Keratinocyte (primary cell): ENCODE data around the gene GTF2IRD1. TPM values are rescaled to one million over a fixed set of nuclear protein-coding genes. Genes with fewer than 3 reads are reported as not detected.

Experiments used
- DNase-seq: peaks from one replicate; pipeline ENCODE4 v3.0.0-alpha.2; 2011; ENCODE audit warnings: low read depth, missing footprints, low spot score
- FAIRE-seq: peaks from 2 replicates; lab custom pipeline; 2011; peaks lifted over from hg19 to GRCh38; lab: Jason Lieb, UNC
- H2AFZ ChIP-seq: 2 replicates; pipeline ENCODE4 v1.6.0; 2012; ENCODE audit warnings: low read length, control low read depth, inconsistent platforms; ENCODE audit not compliant: control insufficient read depth
- H3K27ac ChIP-seq: 2 replicates; pipeline ENCODE4 v1.5.1; 2011; ENCODE audit warnings: low read length; ENCODE audit not compliant: control insufficient read depth, insufficient read depth
- H3K27me3 ChIP-seq: 3 replicates; pipeline ENCODE4 v1.6.0; 2011; ENCODE audit warnings: low read length; ENCODE audit not compliant: control insufficient read depth, insufficient read depth; ENCODE audit errors: extremely low read depth
- H3K36me3 ChIP-seq, 2 experiments: 2 replicates in 1 of 2; 3 replicates in 1 of 2; pipeline ENCODE4 v1.5.1; 2011; ENCODE audit warnings: low read length in 2 of 2, mild to moderate bottlenecking in 1 of 2; ENCODE audit not compliant: control insufficient read depth in 2 of 2, insufficient read depth in 2 of 2; ENCODE audit errors: extremely low read depth in 1 of 2
- H3K4me1 ChIP-seq: 3 replicates; pipeline ENCODE4 v1.5.1; 2011; ENCODE audit warnings: low read length; ENCODE audit not compliant: control insufficient read depth, insufficient read depth; ENCODE audit errors: extremely low read depth
- H3K4me2 ChIP-seq: 3 replicates; pipeline ENCODE4 v1.6.0; 2011; ENCODE audit warnings: low read depth, low read length; ENCODE audit not compliant: control insufficient read depth, insufficient read depth; ENCODE audit errors: extremely low read depth
- H3K4me3 ChIP-seq, 3 experiments: fragments of 200-600 bp in 1 of 3; sonication (generic) in 1 of 3; 2 replicates in 2 of 3; 3 replicates in 1 of 3; pipeline ENCODE4 v1.5.1; 2011 to 2016; ENCODE audit warnings: low read length in 3 of 3, mild to moderate bottlenecking in 3 of 3, control low read depth in 2 of 3, inconsistent platforms in 1 of 3, low read depth in 1 of 3, mixed read lengths in 1 of 3, mixed run types in 1 of 3, moderate library complexity in 1 of 3; ENCODE audit not compliant: control insufficient read depth in 2 of 3, insufficient read depth in 2 of 3; ENCODE audit errors: extremely low read depth in 1 of 3
- H3K79me2 ChIP-seq: 2 replicates; pipeline ENCODE4 v1.6.0; 2012; ENCODE audit warnings: low read length; ENCODE audit not compliant: control insufficient read depth, insufficient read depth
- H3K9ac ChIP-seq: 3 replicates; pipeline ENCODE4 v1.6.0; 2011; ENCODE audit warnings: low read length; ENCODE audit not compliant: control insufficient read depth, insufficient read depth; ENCODE audit errors: extremely low read depth
- H3K9me1 ChIP-seq: 3 replicates; pipeline ENCODE4 v1.6.0; 2011; ENCODE audit warnings: low read length; ENCODE audit not compliant: control insufficient read depth, insufficient read depth; ENCODE audit errors: extremely low read depth
- H3K9me3 ChIP-seq: 2 replicates; pipeline ENCODE4 v1.5.1; 2012; ENCODE audit warnings: low read depth, low read length; ENCODE audit not compliant: control insufficient read depth
- H4K20me1 ChIP-seq: 3 replicates; pipeline ENCODE4 v1.6.0; 2011; ENCODE audit warnings: low read length; ENCODE audit not compliant: control insufficient read depth, insufficient read depth; ENCODE audit errors: extremely low read depth
- EZH2 ChIP-seq: IDR thresholded peaks from one replicate; pipeline ENCODE4 v1.6.1; 2012; ENCODE audit warnings: inconsistent platforms, mild to moderate bottlenecking, low read length, moderate library complexity
- dilution Hi-C: fragments of 300-500 bp; cut with MboI; formaldehyde crosslinking; loops from one replicate; pipeline ENCODE4 v1.7.0; 2020; ENCODE audit warnings: low sequenced_read_pairs; ENCODE audit not compliant: extremely low pct_ligation_motif_present
- polyA plus RNA-seq, 5 experiments: library from polyadenylated mRNA; depleted of rRNA in 3 of 5; stranded (reverse) in 3 of 5; stranded (forward) in 1 of 5; unstranded in 1 of 5; fragments of >200 nt; gene quantifications; 1 replicate in 1 of 5; 2 replicates in 3 of 5; 3 replicates in 1 of 5; pipeline versions ENCODE4 v1.2.1 to v1.2.3, GENCODE V29; 2011 to 2012; ENCODE audit warnings: missing spikeins in 2 of 5, low read depth in 1 of 5, low replicate concordance in 1 of 5
- TF ChIP-seq, protein P1 (sequence below), 3 experiments: IDR thresholded peaks in 1 of 3; conservative IDR thresholded peaks in 1 of 3; optimal IDR thresholded peaks in 1 of 3; 2 replicates in 2 of 3; 3 replicates in 1 of 3; pipeline versions ENCODE3 to v1.5.1; 2011; ENCODE audit warnings: low read length in 3 of 3, mild to moderate bottlenecking in 3 of 3, moderate library complexity in 2 of 3, control low read depth in 1 of 3, inconsistent platforms in 1 of 3; ENCODE audit not compliant: insufficient read depth in 2 of 3; ENCODE audit errors: extremely low read depth in 1 of 3

The GTF2IRD1 gene
- polyA plus RNA-seq, 1 donor (not counting 4 experiments of a cell fraction or from before 2014, with no cell fraction given), result 19.4 TPM

DNA sequence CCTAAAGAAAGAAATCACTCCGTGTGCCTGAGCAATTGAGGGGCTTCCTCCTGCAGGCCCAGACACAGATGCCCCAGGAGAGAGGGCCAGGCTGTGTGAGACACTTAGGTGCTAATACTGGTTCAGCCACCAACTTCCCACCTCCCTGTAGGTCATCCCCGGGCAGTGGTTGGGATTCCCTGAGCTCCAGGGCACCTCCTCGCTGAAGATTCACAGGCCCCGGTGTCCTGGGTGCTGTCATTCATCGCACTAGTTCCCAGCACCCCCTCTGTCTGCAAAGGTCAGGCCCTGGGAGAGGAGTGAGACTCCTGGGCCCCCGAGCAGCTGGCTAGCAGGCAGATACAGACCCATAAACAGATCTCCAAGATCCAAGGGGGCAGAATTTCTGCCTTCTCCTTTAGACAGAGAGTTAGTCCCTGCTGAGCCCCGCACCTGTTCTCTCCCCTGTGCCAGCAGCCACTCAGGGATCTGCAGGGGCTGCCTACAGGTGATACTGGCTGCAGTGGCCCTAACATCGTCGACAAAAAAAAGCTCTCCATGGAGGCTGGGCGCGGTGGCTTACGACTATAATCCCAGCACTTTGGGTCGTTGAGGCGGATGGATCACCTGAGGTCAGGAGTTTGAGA, 165.6 kb downstream of the GTF2IRD1 start:
- Histone ChIP-seq H3K27ac (no peak overlapping the region), H3K9me3 (no peaks in the 10 kb centered on the region), H3K9ac (no peak overlapping the region), H3K4me1 (no peaks in the 10 kb centered on the region), H3K79me2 (no peaks in the 10 kb centered on the region), H3K4me2 (no peak overlapping the region), H3K27me3 (no peaks in the 10 kb centered on the region), H4K20me1 (no peaks in the 10 kb centered on the region), H3K4me3 (no peak overlapping the region), H3K36me3 (no peaks in the 10 kb centered on the region), H3K9me1 (no peaks in the 10 kb centered on the region), H2AFZ (no peak overlapping the region)
- no peak for TF ChIP-seq EZH2
- TF ChIP-seq, protein P1, sequence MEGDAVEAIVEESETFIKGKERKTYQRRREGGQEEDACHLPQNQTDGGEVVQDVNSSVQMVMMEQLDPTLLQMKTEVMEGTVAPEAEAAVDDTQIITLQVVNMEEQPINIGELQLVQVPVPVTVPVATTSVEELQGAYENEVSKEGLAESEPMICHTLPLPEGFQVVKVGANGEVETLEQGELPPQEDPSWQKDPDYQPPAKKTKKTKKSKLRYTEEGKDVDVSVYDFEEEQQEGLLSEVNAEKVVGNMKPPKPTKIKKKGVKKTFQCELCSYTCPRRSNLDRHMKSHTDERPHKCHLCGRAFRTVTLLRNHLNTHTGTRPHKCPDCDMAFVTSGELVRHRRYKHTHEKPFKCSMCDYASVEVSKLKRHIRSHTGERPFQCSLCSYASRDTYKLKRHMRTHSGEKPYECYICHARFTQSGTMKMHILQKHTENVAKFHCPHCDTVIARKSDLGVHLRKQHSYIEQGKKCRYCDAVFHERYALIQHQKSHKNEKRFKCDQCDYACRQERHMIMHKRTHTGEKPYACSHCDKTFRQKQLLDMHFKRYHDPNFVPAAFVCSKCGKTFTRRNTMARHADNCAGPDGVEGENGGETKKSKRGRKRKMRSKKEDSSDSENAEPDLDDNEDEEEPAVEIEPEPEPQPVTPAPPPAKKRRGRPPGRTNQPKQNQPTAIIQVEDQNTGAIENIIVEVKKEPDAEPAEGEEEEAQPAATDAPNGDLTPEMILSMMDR (optimal IDR thresholded peaks at IDR 0.05 in 1 of 3, IDR thresholded peaks at IDR 0.05 in 1 of 3, conservative IDR thresholded peaks at IDR 0.05 in 1 of 3; ENCODE audit: extremely low read depth in 1 of 3, insufficient read depth in 2 of 3, low read length in 3 of 3), result no peak
- FAIRE-seq (no peak), DNase-seq (no peak)
- dilution Hi-C loops, result no loop called here

DNA sequence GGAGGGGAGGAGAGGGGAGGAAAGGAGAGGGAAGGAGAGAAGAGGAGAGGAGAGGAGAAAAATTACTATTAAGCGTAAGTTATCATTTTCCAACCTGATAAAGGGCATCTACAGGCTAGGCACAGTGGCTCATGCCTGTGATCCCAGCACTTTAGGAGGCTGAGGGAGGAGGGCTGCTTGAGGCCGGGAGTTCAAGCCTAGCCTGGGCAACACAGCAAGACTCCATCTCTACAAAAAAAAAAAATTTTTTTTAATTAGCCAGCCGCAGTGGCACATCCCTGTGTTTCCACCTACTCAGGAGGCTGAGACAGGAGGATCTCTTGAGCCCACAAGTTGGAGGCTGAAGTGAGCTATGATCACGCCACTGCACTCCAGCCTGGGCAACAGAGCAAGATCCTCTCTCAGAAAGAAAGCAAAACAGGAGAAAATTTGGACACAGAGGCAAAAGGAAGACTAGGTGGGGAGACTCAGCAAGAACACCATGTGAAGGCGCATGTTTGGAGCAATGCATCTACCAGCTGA, 168.6 kb downstream of the GTF2IRD1 start:
- Histone ChIP-seq H2AFZ (no peak overlapping the region), H3K4me3 (no peak overlapping the region), H3K36me3 (no peaks in the 10 kb centered on the region), H4K20me1 (no peaks in the 10 kb centered on the region), H3K9me1 (no peaks in the 10 kb centered on the region), H3K9ac (no peak overlapping the region), H3K27ac (no peak overlapping the region), H3K4me2 (no peak overlapping the region), H3K9me3 (no peaks in the 10 kb centered on the region), H3K79me2 (no peaks in the 10 kb centered on the region), H3K4me1 (no peaks in the 10 kb centered on the region), H3K27me3 (no peaks in the 10 kb centered on the region)
- TF ChIP-seq, protein P1 (optimal IDR thresholded peaks at IDR 0.05 in 1 of 3, IDR thresholded peaks at IDR 0.05 in 1 of 3, conservative IDR thresholded peaks at IDR 0.05 in 1 of 3; ENCODE audit: extremely low read depth in 1 of 3, insufficient read depth in 2 of 3, low read length in 3 of 3), result no peak
- TF ChIP-seq EZH2, result no peak
- dilution Hi-C loops, result no loop called here
- FAIRE-seq (no peak), DNase-seq (no peak)
